OCI-M1 (cell line): ENCODE measurements around the gene MSLN.
"Not testable (repeated sequence)": the region's sequence is repeated elsewhere in the genome, so short reads cannot be mapped to it uniquely, and the experiment has no call there.

Experiments used
- DNase-seq: peaks from one replicate; lab custom pipeline; 2025; lab: John Stamatoyannopoulos, UW

Gene MSLN

GRCh38 chr16:735982-736453 is 24.5 kb upstream of the MSLN start:
- DNase-seq: no peak

GRCh38 chr16:736936-737481 is 23.5 kb upstream of the MSLN start:
- DNase-seq: no peak

- no peak for DNase-seq
These were observed 20.7 kb upstream of the MSLN start for GRCh38 chr16:739560-740458.

GRCh38 chr16:740459-740763 is 20.1 kb upstream of the MSLN start:
- DNase-seq: peak; percentile 38

- peak; percentile 91 for DNase-seq
These were observed 19.6 kb upstream of the MSLN start, which contains the start of gene CIAO3 for GRCh38 chr16:740764-741505. TSS of gene CIAO3 (minus strand) at chr16:740997. CDS start at chr16:740985, 12 bp downstream.

- DNase-seq: no peak
These were observed 18.4 kb upstream of the MSLN start for GRCh38 chr16:741986-742629.

- DNase-seq: not testable (repeated sequence)
These were observed 17.6 kb upstream of the MSLN start for GRCh38 chr16:742894-743293.

- DNase-seq: no peak
These were observed 16.6 kb upstream of the MSLN start for GRCh38 chr16:743794-744500.

- peak; percentile 51 for DNase-seq
These were observed 14.8 kb upstream of the MSLN start for GRCh38 chr16:745739-746138.

- DNase-seq: no peak
These were observed 13.9 kb upstream of the MSLN start for GRCh38 chr16:746637-747036.

- DNase-seq: no peak
These were observed 12.4 kb upstream of the MSLN start for GRCh38 chr16:747978-748746.

- no peak for DNase-seq
These were observed 11.5 kb upstream of the MSLN start for GRCh38 chr16:749010-749409.

GRCh38 chr16:750485-750884 is 10.0 kb upstream of the MSLN start:
- no peak for DNase-seq

GRCh38 chr16:751152-752006 is 9.2 kb upstream of the MSLN start:
- DNase-seq: no peak

GRCh38 chr16:752007-752312 is 8.6 kb upstream of the MSLN start:
- no peak for DNase-seq

- DNase-seq: not testable (repeated sequence)
These were observed 6.4 kb upstream of the MSLN start for GRCh38 chr16:754121-754607.

- peak; percentile 76 for DNase-seq
These were observed 5.9 kb upstream of the MSLN start for GRCh38 chr16:754656-755055.

- no peak for DNase-seq
These were observed 4.1 kb upstream of the MSLN start for GRCh38 chr16:756428-756827.

- no peak for DNase-seq
These were observed 1.2 kb upstream of the MSLN start for GRCh38 chr16:759110-759910.
